ENCODE data around the gene C2CD2.
"Not testable (repeated sequence)": the region's sequence is repeated elsewhere in the genome, so short reads cannot be mapped to it uniquely, and the experiment has no call there.

The C2CD2 gene

GRCh38 chr21:41975391-41976272, 21.8 kb upstream of the C2CD2 start:
- no peak for DNase-seq (ENCODE audit: low spot score)

GRCh38 chr21:41974752-41975053, 20.9 kb upstream of the C2CD2 start:
- no peak for DNase-seq (ENCODE audit: low spot score)

DNA sequence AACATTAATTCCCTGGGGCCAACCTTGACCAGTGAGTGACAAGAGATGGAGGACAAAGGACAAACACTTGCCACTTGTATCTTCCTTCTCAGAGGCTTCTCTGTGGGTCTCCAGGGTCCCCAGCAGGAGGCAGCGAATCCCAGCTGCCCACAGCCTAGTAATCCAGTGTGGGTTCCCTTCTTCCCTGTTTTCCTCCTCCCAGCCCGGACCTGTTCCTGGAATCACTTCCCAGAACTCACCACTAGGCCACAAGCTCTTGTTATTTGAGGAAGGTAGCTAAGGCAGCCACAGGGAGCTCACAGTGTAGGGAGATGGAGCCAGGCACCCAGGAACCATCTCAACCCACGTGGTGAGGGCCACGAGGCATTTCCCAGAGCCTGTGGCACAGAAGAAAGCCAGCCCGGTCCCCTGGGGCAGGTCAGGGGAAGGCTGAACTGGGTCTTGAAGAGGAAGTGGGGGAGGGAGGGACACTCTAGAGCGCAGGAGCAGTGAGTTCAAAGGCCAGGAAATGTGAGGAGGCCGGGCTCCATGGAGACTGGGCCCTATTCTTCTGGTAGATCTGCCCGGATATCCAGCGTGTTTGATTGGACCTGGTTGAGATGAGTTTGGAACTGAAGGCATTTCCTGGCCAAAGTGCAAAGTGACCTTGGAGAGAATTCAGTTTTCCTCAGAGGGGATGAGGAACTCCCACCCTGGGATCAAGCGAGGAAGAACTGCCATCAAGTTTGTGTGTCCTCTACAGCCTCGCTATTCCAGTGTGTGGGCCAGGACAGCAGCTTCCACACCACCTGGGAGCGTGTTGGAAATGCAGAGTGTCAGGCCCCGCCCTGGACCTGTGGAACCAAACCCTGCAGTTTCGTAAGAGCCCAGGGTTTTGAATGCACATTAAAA, 20.3 kb upstream of the C2CD2 start:
- DNase-seq (ENCODE audit: low spot score), result no peak

- DNase-seq (ENCODE audit: low spot score), result no peak
Observed at GRCh38 chr21:41973427-41973831, 19.6 kb upstream of the C2CD2 start.

DNA sequence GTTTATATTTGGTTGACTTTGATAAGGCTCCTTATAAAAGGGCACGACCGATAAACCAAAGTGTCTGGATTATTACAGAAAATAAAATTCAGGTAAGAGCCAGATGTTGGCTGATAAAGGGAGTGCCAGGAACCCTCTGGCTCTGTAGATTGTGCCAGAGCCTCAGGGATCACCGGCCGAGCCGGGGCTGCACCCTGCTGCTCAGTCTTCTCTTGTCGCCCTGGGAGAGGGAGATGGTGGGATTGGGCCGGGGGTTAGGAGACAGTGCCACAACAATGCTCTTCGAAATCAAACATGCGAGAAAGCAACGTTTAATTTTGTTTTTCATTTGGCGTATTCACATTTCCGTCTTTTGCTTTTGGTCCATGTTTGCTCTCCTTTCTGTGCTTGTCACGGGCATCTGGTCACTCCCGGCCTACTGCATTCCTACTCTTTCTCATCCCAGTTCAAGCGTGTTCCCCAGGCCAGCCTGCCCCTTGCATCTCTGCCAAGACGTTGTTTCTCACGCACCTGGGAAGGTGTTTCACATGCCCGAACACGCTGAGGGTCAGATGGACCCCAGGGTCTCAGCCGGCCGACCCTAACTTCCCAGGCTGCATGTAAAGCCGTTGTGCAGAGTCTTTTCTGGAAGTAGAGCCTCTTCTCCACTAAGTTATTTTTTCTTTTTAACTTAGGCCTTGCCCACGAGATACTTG, 18.8 kb upstream of the C2CD2 start:
- no peak for DNase-seq (ENCODE audit: low spot score)

DNA sequence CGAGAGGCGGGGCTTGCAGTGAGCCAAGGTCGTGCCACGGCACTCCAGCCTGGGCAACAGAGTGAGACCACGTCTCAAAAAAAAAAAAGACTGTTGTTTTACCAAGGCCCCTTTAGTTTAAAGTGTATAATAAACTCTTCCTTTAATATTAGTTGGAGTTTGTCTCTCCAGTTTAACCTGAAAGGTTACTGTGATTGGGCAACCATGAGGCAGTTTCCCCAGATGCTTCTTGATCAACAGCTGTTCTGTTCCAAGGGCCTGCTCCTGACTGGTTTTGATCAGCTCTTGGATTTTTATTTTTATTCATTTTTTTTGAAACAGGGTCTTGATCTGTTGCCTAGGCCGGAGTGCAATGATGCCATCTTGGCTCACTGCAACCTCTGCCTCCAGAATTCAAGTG, 18.1 kb upstream of the C2CD2 start:
- DNase-seq (ENCODE audit: low spot score), result no peak

GRCh38 chr21:41970751-41971653, 17.2 kb upstream of the C2CD2 start:
- no peak for DNase-seq (ENCODE audit: low spot score)

- no peak for DNase-seq (ENCODE audit: low spot score)
Observed at GRCh38 chr21:41970106-41970391, 16.2 kb upstream of the C2CD2 start.

DNA sequence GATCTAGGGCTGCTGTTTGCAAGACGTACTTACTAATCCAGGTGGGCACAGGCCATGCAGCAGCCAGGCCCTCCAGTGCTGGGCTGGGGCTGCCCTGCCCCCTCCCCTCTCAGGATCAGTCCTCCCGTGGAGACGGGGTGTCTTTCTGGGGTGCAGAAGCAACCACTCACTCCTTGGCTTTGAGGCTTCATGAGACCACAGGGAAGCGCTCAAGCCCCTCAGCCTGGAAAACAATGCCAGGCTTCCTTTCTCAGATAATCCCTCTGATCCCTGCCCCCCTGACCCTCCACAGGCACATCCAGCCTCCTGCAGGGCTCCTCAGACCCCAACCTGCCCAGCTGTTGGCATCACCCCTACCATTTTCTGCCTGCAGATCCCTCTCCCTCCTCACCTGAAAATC, 13.9 kb upstream of the C2CD2 start:
- DNase-seq (ENCODE audit: low spot score), result no peak

- DNase-seq (ENCODE audit: low spot score), result no peak
Observed at GRCh38 chr21:41966872-41967621, 13.2 kb upstream of the C2CD2 start.

DNA sequence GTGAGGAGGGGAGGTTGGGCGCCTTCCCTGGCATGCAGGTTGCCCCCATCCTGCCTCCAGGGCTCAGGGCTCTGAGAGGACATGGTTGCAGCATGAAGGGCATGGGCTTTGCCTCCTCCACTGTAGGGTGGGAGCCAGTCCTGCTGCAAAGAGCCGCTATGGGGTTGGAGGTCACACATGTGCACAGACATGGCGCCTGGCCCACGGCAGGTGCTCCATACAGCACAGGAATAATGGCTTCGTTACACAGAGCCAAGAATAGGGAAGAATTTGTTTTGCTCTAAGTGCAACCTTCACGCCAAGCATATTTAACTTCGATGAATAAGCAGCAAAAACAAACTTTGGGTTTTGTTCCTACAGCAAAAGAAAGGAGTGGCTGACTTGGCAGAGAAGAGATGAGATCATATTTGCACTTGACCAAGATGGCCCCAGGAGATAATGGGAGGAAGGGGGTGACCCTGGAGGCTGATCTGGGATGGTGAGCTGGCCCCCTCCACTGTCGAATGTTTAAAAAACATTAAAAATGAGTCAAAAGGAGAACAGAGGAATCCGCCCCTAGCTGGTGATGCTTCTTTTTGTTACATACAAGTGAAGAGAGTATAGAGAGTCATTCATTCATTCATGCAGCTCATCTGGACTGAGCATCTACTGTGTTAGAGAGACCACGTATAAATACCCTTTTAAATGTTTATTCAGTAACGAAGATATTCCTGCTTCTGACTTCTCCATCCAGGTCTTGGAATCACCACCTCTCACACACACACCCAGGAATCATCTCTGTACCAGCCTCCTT, 12.4 kb upstream of the C2CD2 start:
- DNase-seq (ENCODE audit: low spot score), result no peak

GRCh38 chr21:41965461-41966013, 11.7 kb upstream of the C2CD2 start:
- no peak for DNase-seq (ENCODE audit: low spot score)

GRCh38 chr21:41965045-41965444, 11.2 kb upstream of the C2CD2 start:
- no peak for DNase-seq (ENCODE audit: low spot score)

DNA sequence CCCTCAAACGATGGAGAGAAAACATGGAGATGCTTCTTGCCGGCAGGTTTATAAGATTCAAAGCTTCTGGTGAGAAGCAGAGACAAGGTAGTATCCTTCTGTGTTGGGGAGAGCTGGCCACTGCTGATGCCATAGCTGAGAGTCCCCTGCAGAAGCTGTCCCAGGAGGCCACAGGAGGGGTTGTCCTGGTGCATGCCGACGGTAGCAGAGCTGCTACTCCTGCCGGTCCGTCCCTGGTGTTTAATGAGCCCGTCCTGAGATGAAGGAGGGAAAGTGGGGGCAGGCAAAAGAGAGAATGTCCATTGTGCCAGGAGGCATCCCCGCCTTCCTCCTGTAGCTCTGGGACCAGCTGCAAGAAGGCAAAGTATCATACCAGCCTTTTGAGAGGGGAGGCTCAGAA, 10.4 kb upstream of the C2CD2 start:
- no peak for DNase-seq (ENCODE audit: low spot score)

GRCh38 chr21:41962425-41962966, 8.7 kb upstream of the C2CD2 start:
- DNase-seq (ENCODE audit: low spot score), result no peak

DNA sequence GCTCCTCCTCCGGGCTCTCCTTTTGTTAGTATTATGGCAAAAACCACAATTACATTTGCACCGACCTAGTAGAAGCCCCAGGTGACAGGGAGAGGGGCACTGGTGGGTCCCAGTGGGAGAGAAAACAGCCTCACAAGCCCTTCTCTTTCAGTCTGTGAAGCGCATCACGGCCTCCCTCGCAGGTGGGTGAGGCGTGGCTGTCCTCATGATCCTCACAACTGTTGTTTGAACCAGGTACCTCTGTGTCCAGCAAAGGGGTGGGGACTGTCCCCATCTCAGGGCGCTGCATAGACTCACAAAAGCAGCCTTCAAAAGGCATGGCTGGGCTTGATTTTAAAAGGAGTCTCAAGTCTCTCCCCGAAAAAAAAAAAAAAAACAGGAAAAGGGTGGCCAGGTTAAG, 7.9 kb upstream of the C2CD2 start:
- no peak for DNase-seq (ENCODE audit: low spot score)

- no peak for DNase-seq (ENCODE audit: low spot score)
Observed at GRCh38 chr21:41961282-41961701, 7.5 kb upstream of the C2CD2 start.

DNA sequence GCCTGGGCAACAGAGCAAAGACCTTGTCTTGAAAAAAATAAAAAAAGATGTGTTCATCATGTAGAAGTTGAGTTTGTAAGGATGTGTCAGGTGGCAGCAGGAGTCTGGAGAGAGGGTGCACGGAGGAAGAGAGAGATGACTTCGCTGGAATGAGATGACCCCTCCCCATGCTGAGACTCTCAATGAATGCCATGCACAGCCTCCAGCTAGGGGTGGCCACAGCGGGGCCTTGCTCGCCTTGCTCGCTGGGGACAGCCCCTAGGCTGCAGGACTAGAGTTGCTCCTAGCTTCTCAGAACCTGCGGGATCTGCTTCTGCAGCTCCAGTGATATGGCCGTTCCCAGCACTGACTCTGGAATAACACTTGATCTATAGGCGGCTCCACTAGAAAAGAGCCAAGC, 6.6 kb upstream of the C2CD2 start:
- no peak for DNase-seq (ENCODE audit: low spot score)

- not testable (repeated sequence) for DNase-seq (ENCODE audit: low spot score)
Observed at GRCh38 chr21:41959697-41960096, 5.9 kb upstream of the C2CD2 start.

Measured in LoVo (cell line).